ENCODE measurements around the gene TOP3A.
A peak's percentile ranks its signal among the peaks of the same experiment; 100 is the strongest.

Gene TOP3A

DNA sequence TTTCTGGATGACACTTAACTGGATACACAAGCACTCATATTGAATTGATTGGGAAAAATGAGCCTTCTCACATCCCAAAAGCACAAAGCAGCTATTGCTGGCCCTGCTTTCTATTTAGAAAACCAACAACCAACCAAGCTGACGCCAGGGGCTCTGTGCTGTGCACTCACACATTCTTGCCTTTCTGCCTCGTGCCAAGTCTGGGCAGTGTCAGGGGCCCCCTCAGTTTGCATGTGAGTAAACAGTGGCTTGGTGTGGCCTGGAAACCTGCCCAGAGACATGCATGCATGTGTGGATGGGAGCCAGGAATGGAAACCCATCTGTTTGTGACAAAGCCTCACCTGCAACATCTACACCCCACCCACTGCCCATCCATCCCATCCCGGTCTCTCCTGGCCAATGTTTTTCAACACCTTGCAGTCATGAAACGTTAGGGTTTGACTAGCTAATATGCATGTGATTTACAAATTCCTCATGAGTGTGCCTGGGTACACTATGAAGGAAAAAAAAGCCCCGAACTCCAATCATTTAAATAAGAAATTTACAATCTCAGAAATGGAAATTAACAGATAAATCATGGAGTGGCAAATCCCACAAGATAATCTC is 33.9 kb downstream of the TOP3A start:
- no peak for DNase-seq (ENCODE audit: insufficient read length, low spot score)

GRCh38 chr17:18280249-18280648 is 34.5 kb downstream of the TOP3A start:
- DNase-seq (ENCODE audit: insufficient read length, low spot score), result no peak
- no peak for FAIRE-seq

More for the DNA sequence above, 33.9 kb downstream of the TOP3A start:
- no peak for FAIRE-seq

- DNase-seq (ENCODE audit: insufficient read length, low spot score) (no peak), FAIRE-seq (no peak)
Measured at GRCh38 chr17:18278867-18279266, 35.9 kb downstream of the TOP3A start.

GRCh38 chr17:18277076-18277475 is 37.7 kb downstream of the TOP3A start:
- FAIRE-seq, result no peak
- DNase-seq (ENCODE audit: insufficient read length, low spot score), result no peak

- FAIRE-seq (no peak), DNase-seq (ENCODE audit: insufficient read length, low spot score) (no peak)
Measured at GRCh38 chr17:18270046-18270931, 44.5 kb downstream of the TOP3A start.

DNA sequence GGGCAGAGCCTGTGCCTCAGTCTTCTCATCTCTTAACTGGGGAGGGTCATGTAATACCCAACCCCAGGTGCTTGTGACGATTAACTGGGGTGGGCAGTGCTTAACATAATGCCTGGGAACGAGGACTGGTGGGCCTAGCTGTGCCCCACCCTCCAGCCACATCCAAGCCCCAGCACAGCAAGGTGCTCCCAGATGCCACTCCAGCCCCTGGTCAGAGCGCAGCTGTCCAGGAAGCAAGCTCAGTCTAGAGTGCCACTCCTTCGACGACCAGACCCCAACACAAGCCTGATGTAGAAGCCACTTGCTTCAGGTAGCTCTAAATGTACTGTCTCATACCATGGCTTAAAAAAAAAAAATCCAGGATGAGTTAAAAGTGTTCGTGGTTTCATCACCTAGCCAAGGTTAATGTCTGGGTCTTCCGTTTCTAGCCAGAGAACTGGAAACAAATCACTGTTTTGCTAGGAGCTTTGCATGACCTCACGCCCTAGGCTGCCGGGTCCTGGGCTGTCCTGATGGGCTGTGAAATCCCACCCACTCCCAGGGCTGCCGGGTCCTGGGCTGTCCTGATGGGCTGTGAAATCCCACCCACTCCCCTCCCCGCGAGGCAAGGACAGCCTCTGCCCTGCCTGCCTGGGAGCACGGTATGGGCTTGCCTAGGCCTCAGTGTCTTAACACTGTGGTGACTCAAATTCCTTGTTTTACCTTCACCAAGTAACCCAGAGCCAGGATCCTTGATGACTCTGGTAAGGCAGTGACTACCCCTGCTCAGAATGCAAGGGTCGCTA is 46.7 kb downstream of the TOP3A start:
- no peak for FAIRE-seq
- DNase-seq (ENCODE audit: insufficient read length, low spot score), result no peak

DNA sequence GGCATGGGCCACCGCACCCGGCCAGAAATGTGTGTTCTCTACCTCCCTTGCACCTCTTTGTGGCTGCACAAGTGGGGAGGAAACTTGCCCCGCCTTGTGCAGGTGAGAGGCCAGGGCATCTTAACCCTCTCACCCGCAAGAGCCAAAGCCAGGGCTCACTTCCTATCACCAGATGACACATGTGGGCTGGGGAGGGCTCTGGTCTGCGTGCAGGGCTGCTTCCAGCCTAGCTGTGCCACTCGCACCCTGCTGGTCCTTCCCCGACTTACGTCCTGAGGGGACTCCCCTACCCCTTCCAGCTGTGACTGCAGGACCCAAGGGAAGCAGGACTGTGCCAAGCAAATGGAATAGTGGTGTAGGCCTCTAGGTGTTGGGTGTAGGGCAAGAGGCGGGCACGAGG is 47.4 kb downstream of the TOP3A start:
- no peak for DNase-seq (ENCODE audit: insufficient read length, low spot score)
- FAIRE-seq, result no peak

- FAIRE-seq (no peak), DNase-seq (ENCODE audit: insufficient read length, low spot score) (no peak)
Measured at GRCh38 chr17:18263885-18264682, 50.7 kb downstream of the TOP3A start.

GRCh38 chr17:18262641-18263040 is 52.2 kb downstream of the TOP3A start:
- DNase-seq (ENCODE audit: insufficient read length, low spot score) (no peak), FAIRE-seq (no peak)

DNA sequence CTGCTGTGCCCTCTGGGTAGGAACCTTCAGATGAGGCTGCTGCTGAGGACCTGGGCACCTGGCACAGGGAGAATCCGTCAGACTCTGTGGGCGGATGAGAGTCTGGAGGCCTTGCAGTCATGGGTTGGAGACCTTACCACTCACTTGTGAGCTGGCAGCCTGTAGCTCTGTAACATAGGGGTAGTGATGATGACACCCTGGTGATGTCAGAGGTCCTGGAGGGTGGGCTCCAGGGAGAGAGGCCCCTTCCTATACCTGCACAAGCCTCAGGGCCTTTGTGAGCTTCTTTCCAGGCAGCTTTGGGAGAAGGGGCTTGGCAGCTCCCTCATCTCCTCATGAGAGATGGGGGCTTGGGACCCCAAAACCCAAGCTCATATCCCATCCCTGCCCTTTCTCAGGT is 52.7 kb downstream of the TOP3A start:
- no peak for DNase-seq (ENCODE audit: insufficient read length, low spot score)
- no peak for FAIRE-seq

GRCh38 chr17:18261659-18262058 is 53.1 kb downstream of the TOP3A start:
- FAIRE-seq, result no peak
- no peak for DNase-seq (ENCODE audit: insufficient read length, low spot score)

DNA sequence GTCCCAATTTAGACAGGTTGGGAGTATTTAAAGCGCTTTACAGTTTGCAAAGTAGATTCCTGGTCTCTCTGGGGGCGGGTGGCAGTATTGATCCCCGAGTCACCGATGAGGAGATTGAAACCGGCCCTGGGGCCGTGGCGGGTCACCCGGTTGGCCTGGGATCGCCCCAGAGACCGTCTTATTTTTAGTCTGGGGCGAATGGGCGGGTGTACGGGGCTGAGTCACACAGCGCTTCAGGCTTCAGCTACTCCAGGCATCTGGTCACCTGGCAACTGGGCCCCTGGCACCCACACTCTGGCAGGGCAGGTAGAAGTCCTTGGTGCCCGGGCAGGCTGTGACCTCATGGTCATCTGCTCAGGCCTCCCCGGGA is 53.7 kb downstream of the TOP3A start:
- FAIRE-seq (peak; percentile 28), DNase-seq (ENCODE audit: insufficient read length, low spot score) (peak; percentile 66)

GRCh38 chr17:18260332-18261145 is 54.3 kb downstream of the TOP3A start, which contains the start of gene MIEF2:
TSS of gene MIEF2 (plus strand) at chr17:18260662. CDS start at chr17:18262721, 2,059 bp downstream.
- FAIRE-seq, result peak; percentile 97
- peak; percentile 100 for DNase-seq (ENCODE audit: insufficient read length, low spot score)

GRCh38 chr17:18259621-18260331 is 55.0 kb downstream of the TOP3A start:
- DNase-seq (ENCODE audit: insufficient read length, low spot score) (no peak), FAIRE-seq (peak; percentile 28)

GRCh38 chr17:18258356-18259038 is 56.3 kb downstream of the TOP3A start, which contains the start of gene FLII:
TSS of gene FLII (minus strand) at chr17:18258738. CDS start at chr17:18258690, 48 bp downstream.
- DNase-seq (ENCODE audit: insufficient read length, low spot score), result peak; percentile 54
- no peak for FAIRE-seq

GRCh38 chr17:18257982-18258355 is 56.8 kb downstream of the TOP3A start:
- FAIRE-seq, result peak; percentile 71
- DNase-seq (ENCODE audit: insufficient read length, low spot score), result peak; percentile 67

DNA sequence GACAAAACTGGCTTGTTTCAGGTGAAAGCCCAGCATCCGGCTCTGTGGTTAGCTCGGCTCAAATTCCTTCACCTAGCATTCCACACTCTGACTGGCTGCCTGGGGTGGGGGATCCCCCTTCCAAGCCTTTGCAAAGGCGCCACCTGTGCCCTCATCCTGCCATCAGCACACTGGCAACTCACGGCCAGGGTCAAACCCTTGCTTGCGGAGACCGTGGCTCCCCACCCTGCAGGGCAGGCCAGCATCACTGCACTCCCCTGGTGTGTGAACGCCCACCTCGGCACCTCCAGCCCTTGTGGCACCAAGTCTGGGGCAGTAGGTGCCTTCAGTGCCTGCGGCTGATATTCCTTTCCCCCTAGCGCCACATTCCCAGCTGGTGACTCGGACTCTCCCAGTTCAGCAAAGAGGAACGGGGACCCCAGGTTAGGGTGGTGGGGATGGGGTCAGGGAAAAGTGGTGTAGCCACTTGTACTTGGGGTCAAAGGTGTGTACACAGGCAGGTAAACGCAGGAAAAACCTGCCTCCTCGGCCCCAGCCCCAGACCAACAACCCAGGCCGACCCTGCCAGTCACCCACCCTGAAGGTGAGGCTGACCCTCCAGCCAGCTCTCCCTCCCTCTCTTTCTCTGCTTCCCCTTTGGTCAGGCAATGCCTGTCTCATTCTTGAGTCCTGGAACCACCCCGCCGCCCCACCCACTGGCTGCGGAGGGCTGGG is 57.4 kb downstream of the TOP3A start:
- peak; percentile 63 for DNase-seq (ENCODE audit: insufficient read length, low spot score)
- peak; percentile 40 for FAIRE-seq

DNA sequence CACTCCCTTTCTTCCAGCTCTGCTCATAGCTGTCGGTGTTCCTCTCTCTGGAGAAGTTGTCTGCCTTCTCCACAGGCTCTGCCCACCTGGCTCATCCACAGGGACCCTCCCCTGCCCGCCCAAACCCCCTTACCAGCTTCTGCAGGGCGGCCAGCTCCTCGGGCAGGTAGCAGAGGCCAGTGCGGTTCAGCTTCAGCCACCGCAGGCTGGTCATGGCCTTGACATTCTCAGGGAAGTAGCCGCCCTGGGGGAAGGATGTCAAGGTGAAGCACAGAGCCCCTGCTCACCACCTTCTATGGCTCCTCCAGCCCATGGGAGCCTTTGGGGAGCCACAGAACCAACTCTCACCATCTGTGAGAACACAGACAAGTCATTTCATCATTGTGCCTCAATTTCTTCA is 58.0 kb downstream of the TOP3A start:
- no peak for FAIRE-seq

More for the DNA sequence above, 58.0 kb downstream of the TOP3A start:
- DNase-seq (ENCODE audit: insufficient read length, low spot score), result no peak

Measured in GM19239 (cell line).